IPS-20b (cell line): ENCODE results near the gene TMEM150C.
"Not testable (repeated sequence)": the region's sequence is repeated elsewhere in the genome, so short reads cannot be mapped to it uniquely, and the experiment has no call there.

Experiments
- H3K27ac ChIP-seq: one replicate; pipeline ENCODE4 v1.5.1; 2013; ENCODE audit warnings: low read length
- H3K27me3 ChIP-seq: 2 replicates; pipeline ENCODE4 v1.6.1; 2013; ENCODE audit warnings: mild to moderate bottlenecking, low read length, inconsistent platforms; ENCODE audit not compliant: insufficient read depth
- H3K36me3 ChIP-seq: 2 replicates; pipeline ENCODE4 v1.6.1; 2013; ENCODE audit warnings: low read depth, mild to moderate bottlenecking, inconsistent platforms, low read length, moderate library complexity; ENCODE audit not compliant: insufficient read depth
- H3K4me1 ChIP-seq: 2 replicates; pipeline ENCODE4 v1.6.1; 2013; ENCODE audit warnings: mild to moderate bottlenecking, control low read depth, inconsistent platforms, low read length, moderate library complexity; ENCODE audit not compliant: insufficient read depth
- H3K4me3 ChIP-seq: 2 replicates; pipeline ENCODE4 v1.5.1; 2013; ENCODE audit warnings: mild to moderate bottlenecking, low read length, inconsistent platforms
- H3K9ac ChIP-seq: 2 replicates; pipeline ENCODE4 v1.6.1; 2013; ENCODE audit warnings: low read depth, mild to moderate bottlenecking, inconsistent platforms, low read length, moderate library complexity
- H3K9me3 ChIP-seq: 2 replicates; pipeline ENCODE4 v1.6.1; 2013; ENCODE audit warnings: mild to moderate bottlenecking, low read depth, low read length, inconsistent platforms; ENCODE audit not compliant: insufficient read depth

Gene TMEM150C

DNA sequence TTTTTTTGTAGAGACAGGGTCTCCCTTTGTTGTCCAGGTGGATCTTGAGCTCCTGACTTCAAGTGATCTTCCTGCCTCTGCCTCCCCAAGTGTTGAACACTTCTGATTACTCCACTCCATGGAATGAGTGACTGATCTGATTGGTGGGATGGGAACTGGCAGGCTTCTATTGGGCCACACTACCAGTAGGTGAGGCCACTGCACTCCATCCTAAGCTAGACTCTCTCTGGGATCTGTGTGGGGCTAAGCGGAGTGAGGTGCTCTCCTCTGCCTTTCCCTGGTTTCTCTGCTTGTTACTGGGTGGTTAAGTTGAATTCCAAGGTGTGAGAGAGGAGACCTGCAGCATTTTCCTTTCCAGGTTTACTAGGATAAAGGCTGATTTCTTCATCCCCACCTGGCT is 72.7 kb downstream of the TMEM150C start:
- Histone ChIP-seq H3K9ac (no peak overlapping the region), H3K9me3 (no peaks in the 10 kb centered on the region), H3K36me3 (no peaks in the 10 kb centered on the region), H3K27me3 (no peaks in the 10 kb centered on the region), H3K4me1 (no peaks in the 10 kb centered on the region), H3K4me3 (no peak overlapping the region), H3K27ac (no peak overlapping the region)

DNA sequence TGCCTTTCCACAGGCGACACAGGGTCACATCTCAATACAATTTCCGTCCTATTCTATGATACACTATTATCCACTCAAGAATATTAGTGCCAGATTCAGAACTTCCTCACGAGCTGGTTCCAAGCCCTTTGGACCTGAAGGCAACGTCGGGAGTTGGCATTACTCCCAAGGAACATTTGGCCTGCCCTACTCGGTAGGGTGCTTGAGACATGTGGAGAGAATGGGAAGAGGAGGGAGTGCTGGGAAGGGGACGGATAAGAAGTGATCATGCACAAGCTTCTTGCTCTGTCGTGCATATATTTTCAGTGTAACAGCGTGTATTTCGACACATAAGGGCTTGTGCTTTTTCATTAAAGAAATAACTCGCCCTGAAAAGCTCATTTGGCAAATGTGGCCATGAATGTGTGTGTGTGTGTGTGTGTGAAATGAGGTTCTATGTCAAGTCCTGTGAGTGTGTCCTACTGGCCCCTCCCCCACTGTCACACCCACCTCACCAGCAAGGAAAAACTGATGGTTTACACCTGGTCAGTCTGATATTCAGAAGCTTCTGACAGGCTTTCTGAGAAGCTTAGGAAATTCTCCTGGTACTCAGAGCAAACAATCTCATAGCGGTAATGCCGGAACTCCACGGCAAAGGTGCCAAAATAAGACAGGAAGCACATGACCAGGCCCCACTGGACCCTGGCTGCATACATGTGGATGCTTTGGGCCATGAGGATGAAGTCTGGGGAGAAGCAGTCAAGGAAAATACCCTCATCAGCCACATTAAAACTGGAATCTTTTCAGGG is 76.6 kb downstream of the TMEM150C start:
- Histone ChIP-seq H3K4me1 (no peaks in the 10 kb centered on the region), H3K27me3 (no peaks in the 10 kb centered on the region), H3K36me3 (no peaks in the 10 kb centered on the region), H3K9ac (no peak overlapping the region), H3K4me3 (no peak overlapping the region), H3K27ac (no peak overlapping the region), H3K9me3 (no peaks in the 10 kb centered on the region)

DNA sequence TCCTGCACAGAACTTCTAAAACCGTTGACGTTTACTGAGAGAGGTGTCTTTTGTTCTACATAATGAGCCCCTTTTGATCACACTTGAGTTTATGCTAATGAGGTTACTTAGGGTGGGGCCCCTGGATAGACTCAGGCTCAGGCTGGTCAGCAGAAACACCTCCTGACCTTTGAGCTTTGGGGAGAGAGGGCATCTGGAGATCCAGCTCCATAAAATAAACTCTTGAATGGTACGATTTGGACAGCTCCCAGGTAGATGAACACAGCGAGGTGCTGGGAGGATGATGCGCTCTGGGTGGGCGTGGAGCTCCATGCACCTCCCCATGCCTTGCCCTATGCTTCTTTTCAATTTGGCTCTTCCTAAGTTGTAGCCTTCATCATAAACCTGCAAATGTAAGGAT is 79.4 kb downstream of the TMEM150C start:
- Histone ChIP-seq H3K9me3 (no peaks in the 10 kb centered on the region; the same call in 1 of the 2 replicates), H3K9ac (no peak overlapping the region)

DNA sequence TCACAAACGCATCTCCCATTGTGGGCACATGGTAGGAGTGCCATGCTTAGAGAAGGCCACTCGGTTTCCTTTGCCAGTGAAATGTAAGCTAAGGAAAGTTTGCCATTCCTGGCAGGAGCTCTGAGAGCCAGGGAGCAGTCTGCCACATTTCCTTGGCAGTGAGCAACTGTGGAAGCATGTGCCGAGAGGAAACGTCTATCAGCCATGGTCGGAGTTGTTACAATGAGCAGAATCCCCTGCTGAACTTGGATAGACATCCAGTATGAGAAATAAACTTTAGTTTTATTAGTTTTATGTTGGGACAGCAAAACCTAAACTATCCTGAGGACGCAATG is 80.3 kb downstream of the TMEM150C start:
- Histone ChIP-seq H3K4me3 (no peak overlapping the region), H3K27ac (no peak overlapping the region), H3K9me3 (no peaks in the 10 kb centered on the region; the same call in 1 of the 2 replicates), H3K36me3 (no peaks in the 10 kb centered on the region), H3K27me3 (no peaks in the 10 kb centered on the region), H3K4me1 (no peaks in the 10 kb centered on the region), H3K9ac (no peak overlapping the region)

More for the DNA sequence above, 79.4 kb downstream of the TMEM150C start:
- no peak overlapping the region for H3K4me3 ChIP-seq
- no peaks in the 10 kb centered on the region for H3K4me1 ChIP-seq
- H3K27ac ChIP-seq, result no peak overlapping the region
- H3K36me3 ChIP-seq, result no peaks in the 10 kb centered on the region
- no peaks in the 10 kb centered on the region for H3K27me3 ChIP-seq

DNA sequence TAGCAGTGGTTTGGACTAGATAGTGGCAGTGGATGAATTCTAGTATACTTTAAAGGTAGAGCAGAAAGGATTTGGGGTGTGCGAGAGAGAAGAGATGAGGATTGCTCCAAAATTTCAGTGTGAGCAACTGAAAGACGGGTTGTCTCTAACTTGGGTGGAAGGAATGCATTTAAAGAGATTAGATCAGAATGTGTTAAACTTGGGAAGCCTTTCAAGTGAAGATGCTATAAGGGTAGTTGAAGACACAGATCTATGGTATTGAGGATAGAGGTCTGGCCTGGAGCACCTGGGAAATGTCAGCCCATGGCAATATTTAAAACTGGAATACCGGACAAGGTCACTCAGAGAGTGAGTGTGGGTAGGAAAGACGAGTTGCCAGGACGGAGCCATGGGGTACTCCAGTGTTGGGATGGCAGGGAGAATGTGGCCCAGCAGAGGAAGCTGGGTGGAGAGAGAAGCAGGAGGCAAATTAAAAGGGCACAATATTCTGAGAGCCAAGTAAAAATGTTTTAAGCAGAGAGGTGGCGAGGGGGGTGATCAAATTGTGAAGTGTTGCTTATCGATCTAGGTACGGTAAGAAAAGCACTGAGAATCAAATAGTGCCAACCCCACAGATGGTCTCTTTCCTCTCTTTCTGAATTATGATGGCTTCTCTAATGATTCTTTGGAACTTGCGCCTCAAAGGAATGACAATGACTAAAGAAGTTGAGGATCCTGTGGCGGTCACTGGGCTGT is 80.8 kb downstream of the TMEM150C start:
- no peaks in the 10 kb centered on the region for H3K27me3 ChIP-seq
- no peaks in the 10 kb centered on the region for H3K36me3 ChIP-seq
- no peak overlapping the region for H3K4me3 ChIP-seq
- H3K4me1 ChIP-seq, result no peaks in the 10 kb centered on the region
- H3K27ac ChIP-seq, result no peak overlapping the region
- H3K9ac ChIP-seq, result no peak overlapping the region
- no peaks in the 10 kb centered on the region; the same call in 1 of the 2 replicates for H3K9me3 ChIP-seq

DNA sequence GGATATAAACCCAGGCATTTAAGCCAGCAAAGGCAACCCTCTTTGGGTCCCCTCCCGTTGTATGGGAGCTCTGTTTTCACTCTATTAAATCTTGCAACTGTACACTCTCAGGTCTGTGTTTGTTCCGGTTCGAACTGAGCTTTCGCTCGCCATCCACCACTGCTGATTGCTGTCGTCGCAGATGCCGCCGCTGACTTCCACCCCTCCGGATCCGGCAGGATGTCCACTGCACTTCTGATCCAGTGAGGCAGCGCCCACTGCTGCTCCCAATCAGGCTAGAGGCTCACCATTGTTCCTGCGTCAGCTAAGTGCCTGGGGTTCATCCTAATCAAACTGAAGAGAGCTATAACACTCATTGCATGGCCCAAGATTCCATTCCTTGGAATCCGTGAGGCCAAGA is 82.2 kb downstream of the TMEM150C start:
- Histone ChIP-seq H3K36me3 (no peaks in the 10 kb centered on the region), H3K4me3 (no peak overlapping the region), H3K9me3 (no peaks in the 10 kb centered on the region; the same call in 1 of the 2 replicates), H3K4me1 (no peaks in the 10 kb centered on the region), H3K9ac (no peak overlapping the region), H3K27ac (no peak overlapping the region), H3K27me3 (no peaks in the 10 kb centered on the region)

DNA sequence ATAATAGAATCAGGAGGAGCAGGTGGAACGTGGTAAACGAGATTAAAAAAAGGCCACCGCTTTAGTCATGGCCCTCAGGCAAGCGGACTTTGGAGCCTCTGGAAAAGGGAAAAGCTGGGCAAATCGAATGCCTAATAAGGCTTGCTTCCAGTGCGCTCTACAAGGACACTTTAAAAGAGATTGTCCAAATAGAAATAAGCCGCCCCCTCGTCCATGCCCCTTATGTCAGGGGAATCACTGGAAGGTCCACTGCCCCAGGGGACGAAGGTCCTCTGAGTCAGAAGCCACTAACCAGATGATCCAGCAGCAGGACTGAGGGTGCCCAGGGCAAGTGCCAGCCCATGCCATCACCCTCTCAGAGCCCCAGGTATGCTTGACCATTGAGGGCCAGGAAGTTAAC is 84.3 kb downstream of the TMEM150C start:
- not testable (repeated sequence) for H3K9me3 ChIP-seq, H3K27ac ChIP-seq, H3K36me3 ChIP-seq, H3K9ac ChIP-seq, H3K27me3 ChIP-seq, H3K4me3 ChIP-seq, H3K4me1 ChIP-seq

DNA sequence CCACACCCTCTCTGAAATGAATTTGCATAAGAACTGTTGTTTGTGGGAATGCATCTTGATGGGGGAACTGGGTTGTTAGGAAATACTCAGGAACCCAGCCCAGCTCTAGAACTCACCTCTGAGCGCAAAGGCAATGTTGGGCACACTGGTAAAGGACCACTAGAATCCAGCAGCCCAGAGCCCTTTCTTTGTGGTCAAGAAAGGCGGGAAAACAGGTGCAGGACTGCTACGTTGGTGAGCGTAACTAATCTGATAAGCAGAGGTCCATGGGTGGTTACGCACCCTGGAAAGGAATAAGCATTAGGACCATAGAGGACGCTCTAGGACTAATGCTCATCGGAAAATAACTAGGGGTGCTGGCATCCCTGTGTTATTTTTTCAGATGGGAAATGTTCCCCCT is 85.9 kb downstream of the TMEM150C start:
- not testable (repeated sequence) for H3K36me3 ChIP-seq, H3K9ac ChIP-seq, H3K27ac ChIP-seq

DNA sequence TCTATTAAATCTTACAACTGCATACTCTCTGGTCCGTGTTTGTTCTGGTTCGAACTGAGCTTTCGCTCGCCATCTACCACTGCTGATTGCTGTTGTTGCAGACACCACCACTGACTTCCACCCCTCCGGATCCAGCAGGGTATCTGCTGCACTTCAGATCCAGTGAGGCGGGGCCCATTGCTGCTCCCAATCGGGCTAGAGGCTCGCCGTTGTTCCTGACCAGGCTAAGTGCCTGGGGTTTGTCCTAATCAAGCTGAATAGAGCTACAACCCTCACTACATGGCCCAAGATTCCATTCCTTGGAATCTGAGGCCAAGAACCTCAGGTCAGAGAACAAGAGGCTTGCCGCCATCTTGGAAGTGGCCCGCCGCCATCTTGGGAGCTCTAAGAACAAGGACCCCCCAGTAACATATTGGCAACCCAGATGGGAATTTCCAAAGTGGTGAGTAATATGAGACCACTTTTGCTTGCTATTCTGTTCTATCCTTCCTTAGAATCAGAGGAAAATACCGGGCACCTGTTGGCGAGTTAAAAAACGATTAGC is 88.1 kb downstream of the TMEM150C start:
- H3K4me1 ChIP-seq, result no peaks in the 10 kb centered on the region
- H3K27ac ChIP-seq, result no peak overlapping the region
- H3K9ac ChIP-seq, result no peak overlapping the region
- H3K36me3 ChIP-seq, result no peaks in the 10 kb centered on the region
- no peaks in the 10 kb centered on the region for H3K27me3 ChIP-seq
- H3K4me3 ChIP-seq, result no peak overlapping the region
- H3K9me3 ChIP-seq, result no peaks in the 10 kb centered on the region

More for the DNA sequence above, 85.9 kb downstream of the TMEM150C start:
- not testable (repeated sequence) for H3K4me1 ChIP-seq, H3K4me3 ChIP-seq, H3K27me3 ChIP-seq, H3K9me3 ChIP-seq

DNA sequence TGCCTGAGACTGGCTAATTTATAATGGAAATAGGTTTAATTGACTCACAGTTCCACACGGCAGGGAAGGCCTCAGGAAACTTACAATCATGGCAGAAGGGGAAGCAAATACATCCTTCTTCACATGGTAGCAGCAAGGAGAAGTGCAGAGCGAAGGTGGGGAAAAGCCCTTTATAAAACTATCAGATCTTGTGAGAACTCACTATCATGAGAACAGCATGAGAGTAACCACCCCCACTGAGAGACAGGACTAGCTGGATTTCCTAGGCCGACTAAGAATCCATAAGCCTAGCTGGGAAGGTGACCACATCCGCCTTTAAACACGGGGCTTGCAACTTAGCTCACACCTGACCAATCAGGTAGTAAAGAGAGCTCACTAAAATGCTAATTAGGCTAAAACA is 88.7 kb downstream of the TMEM150C start:
- not testable (repeated sequence) for H3K4me3 ChIP-seq, H3K27ac ChIP-seq

DNA sequence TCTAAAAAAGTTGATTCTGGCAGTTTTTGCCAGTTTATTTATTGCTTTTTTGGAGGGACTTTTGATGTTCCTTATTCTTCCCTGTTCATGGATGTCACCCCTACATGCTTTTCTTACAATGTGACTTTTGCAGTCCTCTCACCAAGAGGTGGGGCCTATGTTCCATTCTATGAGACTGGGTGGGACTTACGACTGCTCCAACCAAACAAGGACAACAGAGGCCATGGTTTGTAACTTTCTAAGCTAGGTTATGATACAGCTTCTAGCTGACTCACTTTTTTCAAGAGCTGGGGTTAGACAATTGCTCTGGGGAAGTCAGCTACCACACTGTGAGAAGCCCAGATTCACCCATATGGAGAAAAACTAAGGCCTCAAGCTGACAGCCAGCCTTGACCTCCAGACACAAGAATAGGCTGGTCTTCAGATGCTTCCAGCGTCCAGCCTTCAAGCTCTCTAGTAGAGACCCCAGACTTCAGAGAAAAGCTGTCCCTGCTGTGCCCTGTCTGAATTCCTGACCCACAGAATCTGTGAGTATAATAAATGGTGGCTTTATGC is 91.9 kb downstream of the TMEM150C start:
- H3K9ac ChIP-seq, result no peak overlapping the region
- no peaks in the 10 kb centered on the region for H3K27me3 ChIP-seq
- H3K9me3 ChIP-seq, result 0 out of 2 replicates have a peak, but pooled peaks cover 3% of the 10 kb centered on the region
- no peaks in the 10 kb centered on the region for H3K4me1 ChIP-seq
- H3K27ac ChIP-seq, result no peak overlapping the region
- no peak overlapping the region for H3K4me3 ChIP-seq
- H3K36me3 ChIP-seq, result peaks cover 10% of the 10 kb centered on the region; the same call in 1 of the 2 replicates

More for the DNA sequence above, 88.7 kb downstream of the TMEM150C start:
- not testable (repeated sequence) for H3K9me3 ChIP-seq, H3K4me1 ChIP-seq, H3K9ac ChIP-seq, H3K36me3 ChIP-seq, H3K27me3 ChIP-seq
